ENCODE measurements around the gene TUNAR. TPM values are rescaled to one million over a fixed set of nuclear protein-coding genes. Genes with fewer than 3 reads are reported as not detected.

Gene TUNAR
- total and polyA plus RNA-seq, 9 of the 15 experiments (the other 6 are each of a cell fraction or from before 2014, with no cell fraction given) = not detected

DNA sequence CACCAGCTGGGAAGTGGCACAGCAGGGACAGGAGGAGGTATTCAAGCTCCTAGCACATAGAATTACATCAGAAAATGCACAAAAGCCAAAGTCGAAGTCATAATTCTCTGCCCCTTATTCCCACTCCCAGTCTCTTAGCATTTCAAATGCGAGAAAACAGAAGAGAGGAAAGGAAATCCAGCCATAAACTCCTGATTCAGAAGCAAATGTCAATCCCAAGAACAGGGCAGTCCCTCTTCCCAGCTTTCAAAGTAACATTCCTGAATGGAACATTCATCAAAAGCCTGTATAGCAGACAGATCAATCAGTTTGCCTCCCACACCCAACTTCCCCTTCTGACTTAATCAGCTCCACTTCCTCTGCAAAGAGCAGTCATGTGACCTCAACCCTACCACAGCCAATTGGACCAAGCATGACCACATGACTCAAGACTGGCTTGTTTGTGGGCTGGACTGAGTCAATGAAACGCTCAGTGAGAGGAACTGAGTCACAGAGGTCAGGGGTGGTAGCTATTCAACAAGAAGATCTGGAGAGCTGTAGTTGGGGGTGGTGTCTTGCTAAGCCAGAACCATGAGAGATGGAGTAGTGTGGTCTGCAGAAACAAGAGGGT is 41.4 kb upstream of the TUNAR start:
- H3K4me1 ChIP-seq (replicated peaks in 1 of 2; ENCODE audit: control insufficient read depth in 2 of 2, insufficient read depth in 2 of 2, low read length in 2 of 2) = no peaks in the 10 kb centered on the region
- no peak for ATAC-seq
- 0% methylated on average over 3 of the region's 3 CpGs for WGBS (ENCODE audit: insufficient coverage, low coverage, missing lambda C conversion rate)
- H3K9ac ChIP-seq (ENCODE audit: insufficient read depth in 1 of 2, low read depth in 2 of 2, low read length in 2 of 2) = no peak overlapping the region
- no peak overlapping the region for H3K4me2 ChIP-seq (ENCODE audit: insufficient read depth, low read length)
- H3K36me3 ChIP-seq (ENCODE audit: control insufficient read depth, insufficient read depth, low read length) = no peaks in the 10 kb centered on the region
- no peaks in the 10 kb centered on the region for H3K79me2 ChIP-seq (ENCODE audit: control insufficient read depth, insufficient read depth, low read length)
- H4K20me1 ChIP-seq (replicated peaks; ENCODE audit: control insufficient read depth, insufficient read depth, low read length) = no peaks in the 10 kb centered on the region
- no TSS peak for BruUV-seq (replicated peaks)
- no peak for FAIRE-seq
- no peaks in the 10 kb centered on the region for H3K27me3 ChIP-seq (ENCODE audit: control insufficient read depth in 2 of 2, insufficient read depth in 2 of 2, low read length in 2 of 2)
- no peak overlapping the region for H3K4me3 ChIP-seq
- in situ Hi-C loops (cut with MboI) = no loop called here
- H3K27ac ChIP-seq (ENCODE audit: extremely low read depth, low read depth, low read length) = no peak overlapping the region
- no peak overlapping the region for H2AFZ ChIP-seq (ENCODE audit: low read depth, low read length)
- H3K9me1 ChIP-seq (ENCODE audit: control insufficient read depth, insufficient read depth, low read length) = no peaks in the 10 kb centered on the region
- CTCF ChIA-PET (ENCODE audit: low intra/inter-chr PET ratio) = no interaction called here
- POLR2A ChIA-PET = interaction anchor here (0.5 kb wide), 1 partner anchor 264 kb away, joined by 4 read pairs; no protein-coding TSS in a partner anchor
- intact Hi-C loops (cut with micrococcal nuclease) = no loop called here
- TF ChIP-seq NFATC3 (IDR thresholded peaks at IDR 0.05) (no peak), RAD51 (IDR thresholded peaks at IDR 0.05; ENCODE audit: borderline replicate concordance, low read depth) (peak; percentile 41; the same call in 1 of the 2 replicates)
- TF ChIP-seq, protein P1, sequence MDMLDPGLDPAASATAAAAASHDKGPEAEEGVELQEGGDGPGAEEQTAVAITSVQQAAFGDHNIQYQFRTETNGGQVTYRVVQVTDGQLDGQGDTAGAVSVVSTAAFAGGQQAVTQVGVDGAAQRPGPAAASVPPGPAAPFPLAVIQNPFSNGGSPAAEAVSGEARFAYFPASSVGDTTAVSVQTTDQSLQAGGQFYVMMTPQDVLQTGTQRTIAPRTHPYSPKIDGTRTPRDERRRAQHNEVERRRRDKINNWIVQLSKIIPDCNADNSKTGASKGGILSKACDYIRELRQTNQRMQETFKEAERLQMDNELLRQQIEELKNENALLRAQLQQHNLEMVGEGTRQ (CRISPR knock-in tag; IDR thresholded peaks at IDR 0.05) = peak; percentile 49; the same call in 1 of the 2 replicates
- TF ChIP-seq, protein P2, sequence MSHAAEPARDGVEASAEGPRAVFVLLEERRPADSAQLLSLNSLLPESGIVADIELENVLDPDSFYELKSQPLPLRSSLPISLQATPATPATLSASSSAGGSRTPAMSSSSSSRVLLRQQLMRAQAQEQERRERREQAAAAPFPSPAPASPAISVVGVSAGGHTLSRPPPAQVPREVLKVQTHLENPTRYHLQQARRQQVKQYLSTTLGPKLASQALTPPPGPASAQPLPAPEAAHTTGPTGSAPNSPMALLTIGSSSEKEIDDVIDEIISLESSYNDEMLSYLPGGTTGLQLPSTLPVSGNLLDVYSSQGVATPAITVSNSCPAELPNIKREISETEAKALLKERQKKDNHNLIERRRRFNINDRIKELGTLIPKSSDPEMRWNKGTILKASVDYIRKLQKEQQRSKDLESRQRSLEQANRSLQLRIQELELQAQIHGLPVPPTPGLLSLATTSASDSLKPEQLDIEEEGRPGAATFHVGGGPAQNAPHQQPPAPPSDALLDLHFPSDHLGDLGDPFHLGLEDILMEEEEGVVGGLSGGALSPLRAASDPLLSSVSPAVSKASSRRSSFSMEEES (CRISPR knock-in tag; IDR thresholded peaks at IDR 0.05) = peak; percentile 69
- no peak for DNase-seq (ENCODE audit: extremely low read depth in 1 of 4, low spot score in 3 of 4)
- no peaks in the 10 kb centered on the region for H3K9me3 ChIP-seq (replicated peaks; ENCODE audit: control insufficient read depth, insufficient read depth, low read depth, low read length)
